Epidermal melanocyte (primary cell): ENCODE measurements around the gene OAF.

Source experiments
- DNase-seq: peaks from one replicate; pipeline ENCODE4 v3.0.0; 2011; ENCODE audit warnings: low spot score; ENCODE audit not compliant: insufficient read length

Gene OAF

DNA sequence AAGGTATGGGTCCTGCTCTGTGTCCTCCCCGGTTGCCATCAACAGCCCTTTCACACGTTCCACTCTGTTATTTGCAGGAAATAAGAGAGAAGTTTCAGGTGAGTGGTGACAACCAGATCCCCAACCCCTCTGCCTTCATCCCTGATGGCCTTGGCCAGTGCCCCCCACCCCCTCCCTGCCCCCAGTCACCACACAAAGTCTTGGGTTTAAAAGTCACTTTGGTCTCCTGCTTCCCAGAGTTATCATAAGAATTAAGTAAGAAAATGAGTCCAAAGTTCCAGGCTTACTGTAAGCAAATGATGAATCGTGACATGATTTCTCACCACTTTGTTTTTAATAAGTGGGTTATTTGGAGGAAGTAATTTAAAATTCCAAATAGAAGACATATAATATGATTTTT lies 9.2 kb upstream of the OAF start:
- DNase-seq, result no peak

DNA sequence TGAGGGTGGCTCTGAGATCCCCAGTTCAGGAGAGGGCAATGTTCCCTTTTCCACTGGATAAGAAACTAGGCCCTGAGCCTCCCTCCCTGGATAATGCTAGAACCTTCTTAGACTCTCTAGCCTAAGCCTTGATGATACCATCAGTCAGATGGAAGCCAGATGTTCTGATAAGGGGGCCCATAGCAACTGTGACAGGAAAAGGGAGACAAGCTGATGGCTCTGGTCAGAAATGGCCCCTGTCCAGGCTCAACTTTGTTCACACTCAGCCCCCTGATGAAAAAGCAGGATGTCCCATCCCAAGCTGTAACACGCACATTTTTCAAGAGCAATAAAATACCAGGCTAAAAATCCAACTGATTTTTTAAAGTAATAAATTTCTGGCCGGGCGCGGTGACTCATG lies 7.2 kb upstream of the OAF start:
- DNase-seq, result no peak

GRCh38 chr11:120205596-120206161 lies 5.2 kb upstream of the OAF start:
- DNase-seq, result no peak

- DNase-seq, result no peak
These were observed 3.3 kb upstream of the OAF start for GRCh38 chr11:120207512-120207911.

GRCh38 chr11:120208001-120208441 lies 2.8 kb upstream of the OAF start:
- DNase-seq, result no peak

- no peak for DNase-seq
These were observed 2.1 kb upstream of the OAF start for GRCh38 chr11:120208777-120209176.

GRCh38 chr11:120209746-120210625 lies 846 bp upstream of the OAF start:
- DNase-seq, result no peak

DNA sequence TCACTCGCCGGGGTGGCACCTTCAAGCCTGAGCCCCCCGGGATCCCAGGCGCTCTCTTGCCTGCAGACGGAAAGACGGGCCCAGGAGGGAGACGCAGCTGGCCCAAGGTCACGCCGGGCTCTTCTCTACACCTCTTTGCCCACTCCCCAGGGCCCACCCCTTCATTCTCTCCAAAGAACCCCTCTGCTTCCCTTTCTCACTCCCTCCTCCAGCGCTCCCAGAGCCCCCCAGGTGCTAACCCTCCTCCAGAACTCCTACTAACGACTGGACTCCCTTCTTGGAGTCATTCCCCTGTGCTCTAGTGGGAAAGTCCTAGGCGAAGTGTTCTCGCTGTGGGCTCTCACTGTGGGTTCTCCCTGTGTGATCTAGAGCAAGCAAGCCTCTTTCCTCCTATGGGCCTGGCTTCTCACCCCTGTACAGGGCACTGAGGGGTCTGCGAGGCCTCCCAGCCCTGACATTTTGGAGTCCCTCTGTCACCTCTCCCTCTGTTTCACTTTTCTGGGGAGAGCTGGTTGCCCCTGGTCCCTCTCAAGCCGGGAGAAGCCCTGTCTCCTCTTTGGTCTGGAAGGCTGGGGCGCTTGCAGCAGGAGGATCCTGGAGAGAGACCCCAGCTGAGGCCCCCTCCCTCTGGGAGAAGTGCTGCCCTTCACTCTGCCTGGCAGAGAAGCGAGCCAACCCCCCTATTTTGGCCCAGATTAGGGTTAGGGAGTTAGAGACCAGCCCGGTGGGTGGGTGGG lies 858 bp downstream of the OAF start:
- DNase-seq, result no peak

DNA sequence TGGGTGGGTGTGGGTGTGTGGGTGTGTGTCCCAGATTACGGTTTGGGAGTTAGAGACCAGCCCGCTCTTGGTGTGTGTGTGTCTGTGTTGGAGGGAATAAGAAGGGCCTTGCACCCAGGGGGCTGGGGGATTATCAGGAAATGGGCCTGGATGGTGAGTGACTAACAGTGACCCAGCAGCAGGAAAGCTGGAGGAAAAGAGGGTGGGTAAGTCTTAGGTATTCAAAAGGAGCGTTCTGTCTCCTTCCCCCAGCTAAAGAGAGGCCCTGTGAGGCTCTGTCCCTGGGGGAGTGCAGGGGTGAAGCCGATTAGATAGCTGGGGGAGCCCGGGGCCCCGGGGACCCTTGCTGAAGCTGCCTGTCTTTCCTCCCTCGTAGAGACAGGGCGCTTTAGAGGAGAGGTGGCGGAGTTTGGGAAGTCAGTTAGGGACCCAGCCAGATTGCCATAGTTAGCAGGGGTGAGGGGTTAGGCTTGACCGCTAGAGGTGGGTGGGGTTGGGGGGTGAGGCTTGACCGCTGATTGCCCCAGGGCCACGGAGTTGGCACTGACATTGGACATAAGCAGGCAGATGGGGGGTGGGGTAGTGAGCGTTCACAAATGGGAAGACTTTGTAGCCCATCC lies 1.5 kb downstream of the OAF start:
- no peak for DNase-seq

DNA sequence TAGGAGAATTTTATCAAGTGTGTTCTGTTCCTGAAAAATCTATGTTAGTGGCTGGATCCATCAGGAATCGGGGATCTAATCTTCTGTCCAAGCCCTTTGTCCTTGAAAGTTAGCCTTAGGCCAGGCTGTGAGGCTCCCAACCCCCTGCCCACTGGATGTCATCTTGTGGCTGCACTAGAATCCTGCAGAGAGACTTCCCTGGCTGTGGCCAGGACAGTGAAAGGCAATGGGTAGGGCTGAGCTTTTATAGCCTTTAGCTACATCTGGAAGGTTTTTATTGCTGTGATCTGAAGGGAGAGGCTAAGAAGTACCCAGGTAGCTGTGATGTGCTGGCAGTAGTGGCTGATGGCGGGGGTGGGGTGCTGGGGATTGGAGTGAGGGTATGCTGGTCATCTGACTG lies 2.1 kb downstream of the OAF start:
- no peak for DNase-seq

DNA sequence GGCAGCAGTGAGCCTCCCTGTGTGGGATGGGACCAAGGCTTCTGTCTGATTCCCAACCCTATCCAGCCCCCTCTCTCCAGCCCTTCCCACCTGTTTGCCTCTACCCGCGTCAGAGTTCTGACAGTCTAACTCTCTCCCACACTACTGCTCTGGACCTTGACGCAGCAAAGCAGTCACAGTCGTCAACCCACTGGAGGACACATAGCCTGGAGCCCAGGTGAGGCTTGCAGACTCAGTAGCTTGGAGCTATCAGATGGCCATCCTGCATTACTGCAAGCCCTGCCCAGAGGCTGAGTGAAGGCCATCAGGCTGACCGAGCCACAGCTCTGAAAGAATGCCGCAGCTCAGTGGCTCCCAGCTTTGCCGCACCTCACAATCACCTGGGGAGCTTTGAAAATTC lies 3.7 kb downstream of the OAF start:
- DNase-seq, result no peak

GRCh38 chr11:120215634-120216033 lies 4.8 kb downstream of the OAF start:
- no peak for DNase-seq

DNA sequence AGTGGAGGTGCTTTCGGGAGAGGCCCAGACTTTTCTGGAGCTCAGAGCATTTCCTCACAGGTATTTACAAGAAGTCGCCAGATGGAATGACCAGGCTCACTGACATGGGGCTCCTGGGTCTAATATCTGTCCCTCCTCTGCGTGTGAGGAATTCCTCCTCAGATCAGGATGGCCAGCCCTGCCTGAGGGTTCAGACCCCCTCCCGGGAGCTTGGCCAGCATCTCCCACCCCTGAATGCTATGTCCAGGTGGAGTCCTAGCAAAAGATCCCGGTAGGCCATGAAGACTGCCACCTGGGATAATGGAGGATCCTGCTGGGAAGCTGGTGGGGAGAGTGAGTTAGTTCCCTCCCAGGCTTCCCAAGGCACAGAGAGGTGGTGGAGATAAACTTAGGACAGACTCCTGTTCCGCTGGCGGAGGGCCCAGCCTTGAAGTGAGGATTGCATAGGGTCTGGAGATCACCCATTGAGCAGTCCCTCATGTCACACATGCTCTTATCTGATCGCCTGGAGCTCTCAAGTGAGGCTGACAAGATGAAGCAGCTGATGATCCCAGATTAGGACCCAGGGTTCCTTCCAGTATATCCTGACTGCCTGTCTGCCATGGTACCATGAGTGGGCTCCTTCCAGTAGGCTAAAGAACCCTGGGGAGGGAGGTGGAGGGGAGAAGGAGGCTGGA lies 5.7 kb downstream of the OAF start:
- no peak for DNase-seq

DNA sequence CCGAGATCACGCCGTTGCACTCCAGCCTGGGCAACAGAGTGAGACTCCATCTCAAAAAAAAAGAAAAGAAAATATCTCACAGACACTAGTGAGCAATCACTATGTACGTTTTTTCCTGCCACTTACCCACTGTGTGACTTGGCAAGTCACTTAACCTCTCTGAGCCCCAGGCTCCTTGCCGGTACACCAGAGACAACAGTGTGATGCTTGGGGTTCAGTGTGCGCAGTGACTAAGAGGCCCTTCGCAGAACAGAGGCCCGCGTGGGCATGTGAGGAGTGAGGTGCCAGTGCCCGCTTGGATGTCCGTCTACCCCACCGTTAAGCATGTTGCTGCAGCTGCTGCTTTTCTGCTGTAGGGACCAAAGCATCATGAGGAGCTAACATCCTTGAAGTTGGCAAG lies 6.7 kb downstream of the OAF start:
- DNase-seq, result no peak

DNA sequence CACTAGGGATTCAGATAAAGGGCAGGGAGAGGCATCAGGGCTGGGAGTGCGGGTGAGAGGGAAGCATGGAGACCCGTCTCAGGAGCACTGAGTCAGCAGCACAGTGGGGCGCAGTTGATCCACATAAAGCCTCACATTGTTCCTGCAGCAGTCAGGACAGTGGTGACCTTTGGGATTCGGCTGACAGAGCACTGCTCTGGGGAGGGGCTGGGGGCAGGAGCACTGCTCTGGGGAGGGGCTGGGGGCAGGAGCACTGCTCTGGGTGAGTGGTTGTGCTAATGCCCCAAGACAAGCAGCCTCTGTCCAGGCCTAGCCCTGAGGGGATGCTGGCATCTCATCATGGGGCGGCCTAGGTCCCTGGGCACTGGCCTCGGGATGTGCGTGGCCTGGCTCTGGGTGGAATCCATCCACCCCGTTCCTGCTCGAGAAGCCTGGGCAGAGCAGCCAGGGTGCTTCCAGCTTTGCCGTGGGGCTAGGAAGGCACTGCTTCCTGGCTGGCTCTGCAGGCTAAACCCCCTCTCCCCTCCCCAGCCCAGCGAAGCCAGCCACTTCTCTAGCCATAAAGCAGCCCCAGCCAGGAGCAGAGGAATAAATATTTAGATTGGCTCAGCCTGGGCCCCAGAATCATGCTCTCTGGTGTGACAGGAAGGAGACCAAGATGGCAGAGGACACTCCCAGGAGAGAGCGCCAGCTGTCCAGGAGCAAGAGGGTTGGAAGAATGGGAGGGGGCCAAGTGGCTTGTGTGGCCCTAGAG lies 7.3 kb downstream of the OAF start:
- DNase-seq, result peak; percentile 75

GRCh38 chr11:120218695-120219033 lies 7.8 kb downstream of the OAF start:
- no peak for DNase-seq

GRCh38 chr11:120219232-120219937 lies 8.6 kb downstream of the OAF start:
- no peak for DNase-seq

- DNase-seq, result no peak
These were observed 9.3 kb downstream of the OAF start for GRCh38 chr11:120219938-120220746.

- DNase-seq, result no peak
These were observed 9.9 kb downstream of the OAF start for GRCh38 chr11:120220747-120221037.
